ENCODE data around the gene SPDYE1. TPM values are rescaled to one million over a fixed set of nuclear protein-coding genes. Genes with fewer than 3 reads are reported as not detected.
"Not testable (repeated sequence)": the region's sequence is repeated elsewhere in the genome, so short reads cannot be mapped to it uniquely, and the experiment has no call there.

SPDYE1 gene
- total RNA-seq, 5 donors from 2014 or later (not counting 1 experiment from before 2014, with no cell fraction given) = not detected

DNA sequence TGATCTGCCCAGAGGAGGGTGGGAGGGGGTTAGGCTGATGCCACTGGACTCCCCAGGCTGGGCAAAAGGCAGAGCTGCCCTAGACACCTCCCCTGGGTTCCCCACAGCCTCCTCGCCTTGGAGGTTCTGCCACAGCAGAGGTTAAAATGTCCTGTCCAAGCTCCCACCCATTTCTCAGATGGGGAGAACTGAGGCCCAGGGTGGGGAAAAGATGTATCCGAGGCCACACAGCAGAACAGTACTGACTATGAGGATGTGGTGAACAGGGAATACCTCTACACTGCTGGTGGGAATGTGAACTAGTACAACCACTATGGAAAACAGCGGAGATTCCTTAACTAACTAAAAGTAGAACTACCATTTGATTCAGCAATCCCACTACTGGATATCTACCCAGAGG, 31.3 kb upstream of the SPDYE1 start:
- WGBS (ENCODE audit: insufficient coverage) = no CpG with 5 or more reads among the region's 3 CpGs
- ATAC-seq (replicated peaks in 1 of 4); H3K9me3 Mint-ChIP-seq; H3K4me1 ChIP-seq (ENCODE audit: control insufficient read depth in 1 of 2, extremely low read depth in 1 of 2, insufficient read depth in 2 of 2, low read length in 2 of 2); H3K27ac ChIP-seq (ENCODE audit: low read length); CTCF ChIA-PET; H3K27me3 ChIP-seq (replicated peaks in 1 of 2; ENCODE audit: control insufficient read depth in 2 of 2, extremely low read depth in 1 of 2, insufficient read depth in 2 of 2, low read length in 1 of 2); H3K27ac Mint-ChIP-seq; H3K27me3 Mint-ChIP-seq; H3K4me3 Mint-ChIP-seq; H3K4me3 ChIP-seq (ENCODE audit: control insufficient read depth in 1 of 2, extremely low read depth in 1 of 2, low read length in 1 of 2); DNase-seq; H3K4me1 Mint-ChIP-seq; POLR2A ChIA-PET; H3K9me3 ChIP-seq; H3K36me3 Mint-ChIP-seq; H3K36me3 ChIP-seq (ENCODE audit: control insufficient read depth in 2 of 2, extremely low read depth in 1 of 2, insufficient read depth in 1 of 2, low read length in 1 of 2): not testable (repeated sequence)

DNA sequence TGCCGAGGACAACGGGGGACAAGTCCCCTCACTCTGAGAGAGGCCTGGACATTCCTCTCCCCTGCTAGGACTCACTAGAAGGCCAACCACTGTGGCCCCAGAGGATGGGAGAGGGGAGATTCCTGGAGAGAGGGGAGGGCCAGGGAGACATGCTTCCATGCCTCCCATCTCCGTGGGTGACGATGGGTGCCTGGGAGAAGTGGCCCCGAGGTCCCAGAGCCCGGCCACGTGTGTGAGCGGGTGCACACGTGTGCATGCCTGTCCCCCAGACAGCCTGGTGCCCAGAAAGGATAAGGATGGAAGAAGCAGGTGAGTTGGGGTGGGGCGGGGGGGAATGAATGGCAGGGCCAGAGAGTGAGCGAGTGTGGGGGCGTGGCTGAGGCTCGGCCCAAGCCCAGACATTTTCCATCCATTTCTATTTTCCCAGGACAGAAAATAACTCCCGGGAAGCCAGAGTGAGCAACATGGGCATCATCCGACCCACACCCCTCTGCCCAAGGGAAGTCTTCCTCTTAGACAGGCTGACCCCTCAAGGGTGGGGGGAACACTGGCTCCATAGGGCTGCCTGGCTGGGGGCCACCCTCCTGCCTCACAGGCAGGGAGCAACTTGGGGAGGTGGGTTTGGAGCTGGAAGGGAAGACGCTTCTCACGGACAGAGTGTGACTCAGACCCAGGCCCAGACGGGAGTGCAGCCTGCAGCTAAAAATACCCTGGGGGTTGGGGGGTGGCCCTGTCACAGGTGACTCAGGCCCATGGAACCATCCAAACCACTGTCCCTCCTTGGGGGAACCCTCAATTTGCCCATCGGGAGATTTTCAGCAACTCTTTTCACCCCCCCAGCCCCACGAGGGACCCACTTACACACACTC, 29.3 kb upstream of the SPDYE1 start:
- H3K27me3 Mint-ChIP-seq; H3K36me3 Mint-ChIP-seq; H3K27me3 ChIP-seq (replicated peaks in 1 of 2; ENCODE audit: control insufficient read depth in 2 of 2, extremely low read depth in 1 of 2, insufficient read depth in 2 of 2, low read length in 1 of 2); H3K4me3 ChIP-seq (ENCODE audit: control insufficient read depth in 1 of 2, extremely low read depth in 1 of 2, low read length in 1 of 2); H3K4me1 Mint-ChIP-seq; H3K27ac ChIP-seq (ENCODE audit: low read length); H3K9me3 Mint-ChIP-seq; H3K27ac Mint-ChIP-seq; CTCF ChIA-PET; H3K4me1 ChIP-seq (ENCODE audit: control insufficient read depth in 1 of 2, extremely low read depth in 1 of 2, insufficient read depth in 2 of 2, low read length in 2 of 2); H3K9me3 ChIP-seq; POLR2A ChIA-PET; DNase-seq; H3K4me3 Mint-ChIP-seq; H3K36me3 ChIP-seq (ENCODE audit: control insufficient read depth in 2 of 2, extremely low read depth in 1 of 2, insufficient read depth in 1 of 2, low read length in 1 of 2); ATAC-seq (replicated peaks in 1 of 4): not testable (repeated sequence)
- WGBS (ENCODE audit: insufficient coverage) = no CpG with 5 or more reads among the region's 20 CpGs

DNA sequence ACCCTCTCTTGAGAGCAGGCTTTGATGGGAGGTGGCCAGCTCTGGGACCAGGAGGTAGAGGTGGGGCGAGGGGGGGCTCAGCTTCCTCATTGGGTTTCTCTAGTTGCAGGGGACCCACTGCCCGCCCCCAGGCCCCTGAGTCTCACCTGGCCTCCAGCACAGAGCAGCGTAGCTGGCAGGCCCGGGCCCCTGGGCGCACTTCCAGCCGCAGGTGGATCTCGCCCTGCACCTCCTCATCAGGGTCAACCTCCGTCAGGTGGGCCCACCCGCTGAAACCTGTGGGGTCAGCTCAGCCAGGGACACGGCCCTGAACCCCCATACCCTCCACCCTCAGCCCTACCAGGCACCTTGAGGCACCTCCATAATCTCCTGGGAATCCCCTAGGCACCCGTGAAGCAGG, 28.1 kb upstream of the SPDYE1 start:
- H3K36me3 Mint-ChIP-seq; ATAC-seq (replicated peaks in 1 of 4); CTCF ChIA-PET; H3K27ac ChIP-seq (ENCODE audit: low read length); H3K27me3 ChIP-seq (replicated peaks in 1 of 2; ENCODE audit: control insufficient read depth in 2 of 2, extremely low read depth in 1 of 2, insufficient read depth in 2 of 2, low read length in 1 of 2); H3K4me1 ChIP-seq (ENCODE audit: control insufficient read depth in 1 of 2, extremely low read depth in 1 of 2, insufficient read depth in 2 of 2, low read length in 2 of 2); H3K4me3 Mint-ChIP-seq; DNase-seq; H3K36me3 ChIP-seq (ENCODE audit: control insufficient read depth in 2 of 2, extremely low read depth in 1 of 2, insufficient read depth in 1 of 2, low read length in 1 of 2); POLR2A ChIA-PET; H3K9me3 Mint-ChIP-seq; H3K4me1 Mint-ChIP-seq; H3K27me3 Mint-ChIP-seq; H3K27ac Mint-ChIP-seq; H3K4me3 ChIP-seq (ENCODE audit: control insufficient read depth in 1 of 2, extremely low read depth in 1 of 2, low read length in 1 of 2); H3K9me3 ChIP-seq: not testable (repeated sequence)
- WGBS (ENCODE audit: insufficient coverage) = 96% methylated on average over 8 of the region's 11 CpGs

DNA sequence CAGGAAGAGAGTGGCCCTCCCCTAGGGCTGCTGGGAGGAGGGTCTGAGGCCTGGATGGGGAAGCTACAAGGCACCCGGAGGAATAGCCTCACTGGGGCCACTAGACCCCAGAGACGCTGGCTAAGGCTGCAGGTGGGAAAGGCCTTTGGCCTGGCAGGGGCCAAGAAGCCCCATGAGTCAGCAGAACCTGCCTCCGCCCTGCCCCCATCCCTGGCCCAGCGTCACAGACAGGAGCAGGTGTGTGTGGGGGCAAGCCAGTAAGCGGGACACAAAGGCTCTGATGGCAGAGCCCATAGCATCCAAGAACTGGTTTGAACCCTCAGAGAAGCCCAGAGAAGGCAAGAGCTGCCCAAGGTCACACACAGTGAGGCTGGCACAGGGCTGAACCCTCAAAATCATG, 27.0 kb upstream of the SPDYE1 start:
- ATAC-seq (replicated peaks in 1 of 4); H3K27ac ChIP-seq (ENCODE audit: low read length); H3K36me3 ChIP-seq (ENCODE audit: control insufficient read depth in 2 of 2, extremely low read depth in 1 of 2, insufficient read depth in 1 of 2, low read length in 1 of 2); H3K9me3 Mint-ChIP-seq; H3K36me3 Mint-ChIP-seq; H3K9me3 ChIP-seq; H3K4me3 ChIP-seq (ENCODE audit: control insufficient read depth in 1 of 2, extremely low read depth in 1 of 2, low read length in 1 of 2); H3K4me1 Mint-ChIP-seq; CTCF ChIA-PET; DNase-seq; H3K27me3 ChIP-seq (replicated peaks in 1 of 2; ENCODE audit: control insufficient read depth in 2 of 2, extremely low read depth in 1 of 2, insufficient read depth in 2 of 2, low read length in 1 of 2); H3K4me3 Mint-ChIP-seq; H3K27me3 Mint-ChIP-seq; POLR2A ChIA-PET; H3K27ac Mint-ChIP-seq; H3K4me1 ChIP-seq (ENCODE audit: control insufficient read depth in 1 of 2, extremely low read depth in 1 of 2, insufficient read depth in 2 of 2, low read length in 2 of 2): not testable (repeated sequence)
- WGBS (ENCODE audit: insufficient coverage) = 100% methylated on average over 1 of the region's 5 CpGs

DNA sequence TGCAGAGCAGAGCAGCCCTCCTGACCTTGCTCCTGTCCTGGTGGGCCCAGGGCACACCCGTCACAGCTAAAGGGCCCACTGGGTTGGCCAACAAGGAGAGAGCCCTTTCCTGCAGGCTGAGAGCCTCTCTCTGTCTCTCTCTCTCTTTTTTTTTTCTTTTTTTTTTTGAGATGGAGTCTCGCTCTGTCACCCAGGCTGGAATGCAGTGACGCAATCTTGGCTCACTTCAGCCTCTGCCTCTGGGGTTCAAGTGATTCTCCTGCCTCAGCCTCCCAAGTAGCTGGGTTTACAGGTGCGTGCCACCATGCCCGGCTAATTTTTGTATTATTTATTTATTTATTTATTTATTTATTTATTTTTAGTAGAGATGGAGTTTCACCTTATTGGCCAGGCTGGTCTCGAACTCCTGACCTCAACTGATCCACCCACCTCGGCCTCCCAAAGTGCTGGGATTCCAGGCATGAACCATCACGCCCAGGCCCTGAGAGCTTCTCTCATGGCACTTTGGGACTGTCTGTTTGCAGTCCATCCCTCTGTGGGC, 23.6 kb upstream of the SPDYE1 start:
- POLR2A ChIA-PET = not testable (repeated sequence)

DNA sequence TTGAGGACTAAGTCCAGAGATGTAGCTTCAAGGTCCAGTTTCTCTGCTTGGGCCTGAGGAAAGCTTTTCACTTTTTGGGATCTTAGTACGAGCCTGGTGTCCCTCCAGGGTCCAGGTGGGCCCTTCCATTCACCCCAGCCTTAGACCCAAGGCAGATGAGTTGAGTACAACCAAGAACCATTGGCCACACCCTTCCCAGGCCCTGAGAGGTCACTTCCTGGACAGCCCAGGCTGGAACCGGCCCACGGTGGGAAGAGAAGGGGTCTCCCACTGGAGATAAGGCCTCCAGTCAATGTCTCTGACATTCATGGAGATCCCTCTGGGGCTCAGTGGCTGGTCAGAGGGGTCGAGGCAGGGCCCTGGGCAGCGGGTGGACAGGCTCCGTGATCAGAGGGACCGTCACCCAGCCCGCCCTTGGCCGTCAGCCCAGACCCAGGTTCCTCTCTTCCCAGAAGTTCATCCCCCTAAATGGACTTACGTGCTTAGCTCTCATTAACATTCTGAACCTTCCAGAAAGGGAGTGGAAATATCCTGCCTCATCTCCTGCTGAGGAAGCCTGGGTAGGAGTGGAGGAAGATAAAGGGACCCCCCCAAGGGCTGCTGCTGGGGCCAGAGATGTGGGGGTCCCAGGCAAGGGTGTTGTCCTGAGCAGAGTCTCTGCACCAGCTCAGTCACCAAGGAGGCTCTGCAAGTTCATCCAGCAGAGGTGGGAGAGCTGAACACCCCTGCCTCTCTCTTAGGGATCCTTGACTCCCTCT, 22.8 kb upstream of the SPDYE1 start:
- DNase-seq; ATAC-seq (replicated peaks in 1 of 4); H3K4me3 ChIP-seq (ENCODE audit: control insufficient read depth in 1 of 2, extremely low read depth in 1 of 2, low read length in 1 of 2); H3K27me3 Mint-ChIP-seq; H3K36me3 ChIP-seq (ENCODE audit: control insufficient read depth in 2 of 2, extremely low read depth in 1 of 2, insufficient read depth in 1 of 2, low read length in 1 of 2); H3K27ac Mint-ChIP-seq; H3K36me3 Mint-ChIP-seq; POLR2A ChIA-PET; H3K4me1 Mint-ChIP-seq; H3K4me1 ChIP-seq (ENCODE audit: control insufficient read depth in 1 of 2, extremely low read depth in 1 of 2, insufficient read depth in 2 of 2, low read length in 2 of 2); H3K9me3 Mint-ChIP-seq; H3K9me3 ChIP-seq; H3K4me3 Mint-ChIP-seq; H3K27ac ChIP-seq (ENCODE audit: low read length); H3K27me3 ChIP-seq (replicated peaks in 1 of 2; ENCODE audit: control insufficient read depth in 2 of 2, extremely low read depth in 1 of 2, insufficient read depth in 2 of 2, low read length in 1 of 2): not testable (repeated sequence)
- CTCF ChIA-PET = interaction anchor here in 1 of 2 donors (0.6 kb wide), 1 partner anchor 194 kb away, joined by 3 read pairs; no protein-coding TSS in a partner anchor
- WGBS (ENCODE audit: insufficient coverage) = 87% methylated on average over 6 of the region's 10 CpGs

More for the DNA sequence above, 23.6 kb upstream of the SPDYE1 start:
- not testable (repeated sequence) for H3K27me3 ChIP-seq (replicated peaks in 1 of 2; ENCODE audit: control insufficient read depth in 2 of 2, extremely low read depth in 1 of 2, insufficient read depth in 2 of 2, low read length in 1 of 2); H3K36me3 ChIP-seq (ENCODE audit: control insufficient read depth in 2 of 2, extremely low read depth in 1 of 2, insufficient read depth in 1 of 2, low read length in 1 of 2); H3K27me3 Mint-ChIP-seq; H3K4me1 ChIP-seq (ENCODE audit: control insufficient read depth in 1 of 2, extremely low read depth in 1 of 2, insufficient read depth in 2 of 2, low read length in 2 of 2); ATAC-seq (replicated peaks in 1 of 4); H3K4me3 ChIP-seq (ENCODE audit: control insufficient read depth in 1 of 2, extremely low read depth in 1 of 2, low read length in 1 of 2); H3K27ac Mint-ChIP-seq; H3K4me1 Mint-ChIP-seq; H3K9me3 ChIP-seq; H3K4me3 Mint-ChIP-seq; H3K36me3 Mint-ChIP-seq; H3K9me3 Mint-ChIP-seq; DNase-seq; H3K27ac ChIP-seq (ENCODE audit: low read length)
- no CpG with 5 or more reads among the region's 8 CpGs for WGBS (ENCODE audit: insufficient coverage)
- CTCF ChIA-PET = interaction anchor here in 1 of 2 donors (0.6 kb wide), 1 partner anchor 193 kb away, joined by 3 read pairs; no protein-coding TSS in a partner anchor

Measured in T-cell (primary cell).